MCF 10A (cell line): Measurements from ENCODE around the gene CD9. TPM values are rescaled to one million over a fixed set of nuclear protein-coding genes. Genes with fewer than 3 reads are reported as not detected.

Source experiments
- BruUV-seq: library from RNA; stranded (reverse); fragments of 400-500 nt; replicated peaks from 2 replicates; lab custom pipeline; 2021; lab: Mats Ljungman, UMichigan
- CTCF ChIA-PET: fragments of 300-600 bp; sonication (Branson Sonifier 250); formaldehyde crosslinking; extraction: SDS; loops from one replicate; lab custom pipeline; 2021; ENCODE audit warnings: antibody characterized with exemption, inconsistent platforms; lab: Yijun Ruan, JAX
- POLR2A ChIA-PET: fragments of 300-600, 350-650 bp; sonication (Branson Sonifier 250); formaldehyde crosslinking; extraction: SDS; loops from one replicate; lab custom pipeline; 2020; ENCODE audit warnings: antibody characterized with exemption, inconsistent platforms; lab: Yijun Ruan, JAX
- DNase-seq: peaks from one replicate; pipeline ENCODE4 v3.0.0-alpha.2; 2018; ENCODE audit not compliant: unreplicated experiment
- H3K27ac Mint-ChIP-seq: one replicate; pipeline ENCODE4 v1.8.0; 2022; ENCODE audit warnings: mild to moderate bottlenecking, low read depth, mixed read lengths; ENCODE audit not compliant: unreplicated experiment
- H3K27me3 Mint-ChIP-seq: one replicate; pipeline ENCODE4 v1.8.0; 2022; ENCODE audit warnings: mixed read lengths; ENCODE audit not compliant: insufficient read depth, unreplicated experiment
- H3K36me3 Mint-ChIP-seq: one replicate; pipeline ENCODE4 v1.8.0; 2022; ENCODE audit warnings: mild to moderate bottlenecking, moderate library complexity, mixed read lengths; ENCODE audit not compliant: insufficient read depth, unreplicated experiment
- H3K4me1 Mint-ChIP-seq: one replicate; pipeline ENCODE4 v1.8.0; 2022; ENCODE audit warnings: mixed read lengths; ENCODE audit not compliant: insufficient read depth, unreplicated experiment
- H3K4me3 Mint-ChIP-seq: one replicate; pipeline ENCODE4 v1.8.0; 2022; ENCODE audit warnings: mild to moderate bottlenecking, moderate library complexity, mixed read lengths; ENCODE audit not compliant: unreplicated experiment
- H3K9me3 Mint-ChIP-seq: one replicate; pipeline ENCODE4 v1.8.0; 2022; ENCODE audit warnings: mixed read lengths; ENCODE audit not compliant: unreplicated experiment
- CTCF ChIP-seq: fragments of 200-600 bp; IDR thresholded peaks from one replicate; pipeline ENCODE4 v1.8.0; 2022; ENCODE audit warnings: antibody characterized with exemption, mild to moderate bottlenecking; ENCODE audit not compliant: unreplicated experiment
- intact Hi-C: fragments of 100-400 bp; cut with micrococcal nuclease; formaldehyde crosslinking; loops from 2 replicates; pipeline ENCODE4 v1.14.1; 2022
- total RNA-seq: library from RNA; stranded (reverse); gene quantifications from 2 replicates; pipeline ENCODE4 v1.2.3, GENCODE V29; 2022

The CD9 gene
- total RNA-seq, 1 experiment from 2014 or later = 31.1 TPM

- peak overlapping the region; percentile 100 for H3K27ac Mint-ChIP-seq
- POLR2A ChIA-PET = interaction anchor here (0.6 to 21.3 kb wide), 14 partner anchors 12 to 255 kb away, joined by 3 to 480 read pairs (median 4); partner anchors contain the start of genes CD9, SCNN1A and VAMP1
- TSS peak; percentile 96 for BruUV-seq
- peaks cover 42% of the 10 kb centered on the region for H3K4me1 Mint-ChIP-seq
- TF ChIP-seq CTCF = no peak
- no peaks in the 10 kb centered on the region for H3K27me3 Mint-ChIP-seq
- peak; percentile 44 for DNase-seq
- H3K9me3 Mint-ChIP-seq = no peaks in the 10 kb centered on the region
- CTCF ChIA-PET = interaction anchor here (0.6 to 20.5 kb wide), 9 partner anchors 12 to 100 kb away, joined by 3 to 290 read pairs (median 5); partner anchors contain the start of gene CD9
- intact Hi-C loops = no loop called here
- peaks cover 13% of the 10 kb centered on the region for H3K36me3 Mint-ChIP-seq
- H3K4me3 Mint-ChIP-seq = peak overlapping the region; percentile 59
Measured at GRCh38 chr12:6215120-6215807, 15.1 kb downstream of the CD9 start.

DNA sequence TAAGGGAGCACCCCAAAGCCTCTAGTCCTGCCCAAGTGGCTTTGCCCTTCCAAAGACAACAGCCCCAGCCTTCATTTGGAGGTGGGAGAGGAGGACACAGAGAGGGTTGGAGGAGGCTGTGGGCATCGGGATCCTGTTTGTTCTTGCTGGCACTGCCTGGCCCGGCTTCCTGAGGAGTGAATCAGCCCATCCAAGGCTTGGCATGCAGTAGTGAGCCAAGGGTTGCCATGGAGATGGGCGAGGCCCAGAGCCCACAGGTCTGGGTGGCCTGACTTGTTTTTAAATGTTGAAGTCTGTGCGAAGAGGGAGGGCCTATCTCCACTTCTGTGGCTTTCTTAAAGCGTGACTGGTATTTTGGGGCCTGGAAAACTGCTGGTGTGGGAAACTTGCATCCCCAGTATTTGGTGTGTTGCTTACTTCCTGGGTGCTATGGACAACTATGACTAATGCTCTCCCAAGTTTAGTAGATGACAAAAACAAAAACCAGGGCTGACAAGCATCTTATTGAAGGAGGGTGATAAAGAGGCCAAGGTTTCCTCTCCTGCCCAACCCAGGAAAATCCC lies 15.8 kb downstream of the CD9 start:
- BruUV-seq = no TSS peak
- Mint-ChIP-seq H3K4me1 (peaks cover 44% of the 10 kb centered on the region), H3K27ac (peak overlapping the region; percentile 100), H3K36me3 (peaks cover 13% of the 10 kb centered on the region), H3K4me3 (peak overlapping the region; percentile 59), H3K9me3 (no peaks in the 10 kb centered on the region), H3K27me3 (no peaks in the 10 kb centered on the region)
- POLR2A ChIA-PET = interaction anchor here (0.6 to 21.3 kb wide), 11 partner anchors 11 to 246 kb away, joined by 3 to 480 read pairs (median 4); partner anchors contain the start of genes CD9 and SCNN1A
- intact Hi-C loops = loop anchor here (2.0 kb wide), 1 partner anchor 15 kb away; the partner anchor contains the start of gene CD9
- no peak for TF ChIP-seq CTCF
- CTCF ChIA-PET = interaction anchor here (0.7 to 20.5 kb wide), 6 partner anchors 12 to 99 kb away, joined by 3 to 290 read pairs (median 51); partner anchors contain the start of gene CD9
- peak; percentile 99 for DNase-seq

DNA sequence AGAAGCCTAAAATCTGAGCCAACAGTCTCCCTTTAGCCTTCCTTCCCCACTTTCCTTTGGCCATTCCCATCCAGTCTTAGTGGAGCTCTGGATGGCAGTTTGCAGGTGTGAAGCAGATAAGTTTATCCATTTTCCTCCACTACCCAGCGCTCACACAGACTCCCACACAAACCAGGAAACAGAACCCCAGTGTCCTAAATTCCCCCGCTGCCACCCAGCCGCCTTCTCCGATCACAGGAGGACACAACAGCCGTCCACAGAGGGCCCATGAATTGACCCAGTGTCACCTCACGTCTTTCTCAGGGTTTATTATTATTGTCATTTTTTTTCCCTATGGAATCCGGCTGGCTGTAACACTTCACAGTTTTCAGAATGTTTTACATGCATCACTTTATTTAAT lies 16.4 kb downstream of the CD9 start:
- H3K4me1 Mint-ChIP-seq = peaks cover 44% of the 10 kb centered on the region
- peak overlapping the region; percentile 100 for H3K27ac Mint-ChIP-seq
- peaks cover 13% of the 10 kb centered on the region for H3K36me3 Mint-ChIP-seq
- ChIA-PET POLR2A (interaction anchor here (0.7 to 21.3 kb wide), 8 partner anchors 11 to 158 kb away, joined by 3 to 480 read pairs (median 4); partner anchors contain the start of gene CD9), CTCF (interaction anchor here (0.6 to 20.5 kb wide), 7 partner anchors 11 to 157 kb away, joined by 3 to 290 read pairs (median 35); partner anchors contain the start of gene CD9)
- DNase-seq = no peak
- TSS peak; percentile 89 for BruUV-seq
- no peak for TF ChIP-seq CTCF
- no peaks in the 10 kb centered on the region for H3K9me3 Mint-ChIP-seq
- intact Hi-C loops = loop anchor here (2.0 kb wide), 1 partner anchor 16 kb away; the partner anchor contains the start of gene CD9
- H3K4me3 Mint-ChIP-seq = peak overlapping the region; percentile 59
- no peaks in the 10 kb centered on the region for H3K27me3 Mint-ChIP-seq
